DOHH2 (cell line): ENCODE data around the gene PTPRN2.

Source experiments
- EZH2phosphoT487 ChIP-seq: fragments of 200-600 bp; sonication (generic); IDR thresholded peaks from 2 replicates; pipeline ENCODE4 v1.6.1; 2017; ENCODE audit warnings: borderline replicate concordance, mild to moderate bottlenecking, antibody characterized with exemption, low read length, moderate library complexity, mixed read lengths
- TF ChIP-seq, protein P1 (sequence below): fragments of 200-600 bp; sonication (generic); IDR thresholded peaks from one replicate; pipeline ENCODE4 v1.5.1; 2014; ENCODE audit warnings: antibody characterized with exemption, mild to moderate bottlenecking, low read depth, low read length; ENCODE audit not compliant: poor library complexity, severe bottlenecking

DNA sequence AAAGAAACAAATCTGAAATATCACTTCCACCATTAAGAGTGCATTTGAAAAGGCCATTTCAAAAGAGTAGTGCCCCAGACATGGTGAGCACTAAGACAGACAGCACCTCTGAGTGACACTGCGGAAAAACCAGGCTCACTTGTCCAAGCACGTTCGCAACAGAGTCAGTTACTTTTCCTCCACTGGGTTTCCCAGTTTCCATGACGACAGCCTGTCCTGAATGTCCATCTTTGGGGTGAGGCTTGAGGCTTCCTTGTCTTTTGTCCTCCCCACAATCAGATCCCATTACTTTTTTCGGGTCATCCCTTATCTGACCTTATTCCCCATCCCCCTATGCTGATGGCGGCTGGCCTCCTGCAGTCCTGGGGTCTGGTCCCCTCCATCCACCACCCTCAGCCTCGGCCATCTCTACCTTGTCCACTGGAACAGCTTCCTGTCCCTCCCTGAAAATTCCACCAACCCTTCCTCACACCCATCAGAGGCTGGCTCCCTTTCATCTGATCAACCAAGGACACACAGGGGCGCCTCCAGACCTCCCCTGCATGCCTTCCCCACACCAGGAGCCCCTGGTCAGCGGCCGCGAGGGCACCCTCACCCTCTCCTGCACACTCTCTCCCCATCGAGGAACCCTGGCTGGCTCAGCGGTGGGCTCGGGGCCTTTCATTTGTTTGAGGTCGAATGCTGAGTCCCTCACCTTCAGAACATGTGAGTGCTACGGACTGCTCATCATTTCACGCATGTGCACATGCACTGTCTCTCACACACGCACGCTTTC is 887.2 kb downstream of the PTPRN2 start:
- TF ChIP-seq, protein P1, sequence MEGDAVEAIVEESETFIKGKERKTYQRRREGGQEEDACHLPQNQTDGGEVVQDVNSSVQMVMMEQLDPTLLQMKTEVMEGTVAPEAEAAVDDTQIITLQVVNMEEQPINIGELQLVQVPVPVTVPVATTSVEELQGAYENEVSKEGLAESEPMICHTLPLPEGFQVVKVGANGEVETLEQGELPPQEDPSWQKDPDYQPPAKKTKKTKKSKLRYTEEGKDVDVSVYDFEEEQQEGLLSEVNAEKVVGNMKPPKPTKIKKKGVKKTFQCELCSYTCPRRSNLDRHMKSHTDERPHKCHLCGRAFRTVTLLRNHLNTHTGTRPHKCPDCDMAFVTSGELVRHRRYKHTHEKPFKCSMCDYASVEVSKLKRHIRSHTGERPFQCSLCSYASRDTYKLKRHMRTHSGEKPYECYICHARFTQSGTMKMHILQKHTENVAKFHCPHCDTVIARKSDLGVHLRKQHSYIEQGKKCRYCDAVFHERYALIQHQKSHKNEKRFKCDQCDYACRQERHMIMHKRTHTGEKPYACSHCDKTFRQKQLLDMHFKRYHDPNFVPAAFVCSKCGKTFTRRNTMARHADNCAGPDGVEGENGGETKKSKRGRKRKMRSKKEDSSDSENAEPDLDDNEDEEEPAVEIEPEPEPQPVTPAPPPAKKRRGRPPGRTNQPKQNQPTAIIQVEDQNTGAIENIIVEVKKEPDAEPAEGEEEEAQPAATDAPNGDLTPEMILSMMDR, result no peak
- TF ChIP-seq EZH2phosphoT487, result no peak
